HCT116 (cell line): ENCODE data around the gene SEC14L1. TPM values are rescaled to one million over a fixed set of nuclear protein-coding genes. Genes with fewer than 3 reads are reported as not detected.

Source experiments
- ATAC-seq: fragments of 200-7000 bp; cut with Tn5 transposase; 2 replicates; pipeline ENCODE4 v1.9.1; 2020; ENCODE audit warnings: mild to moderate bottlenecking, moderate library complexity
- BruUV-seq: library from RNA; stranded (reverse); fragments of 400-500 nt; replicated peaks from 2 replicates; lab custom pipeline; 2021; lab: Mats Ljungman, UMichigan
- CTCF ChIA-PET: fragments of 300-600 bp; sonication (Branson Sonifier 250); formaldehyde crosslinking; loops from one replicate; lab custom pipeline; 2021; ENCODE audit warnings: antibody characterized with exemption; lab: Charles Lee
- POLR2A ChIA-PET: fragments of 300-600, 350-600 bp; sonication (Branson Sonifier 250); formaldehyde crosslinking; loops from one replicate; lab custom pipeline; 2021; ENCODE audit warnings: antibody characterized with exemption; lab: Charles Lee
- RAD21 ChIA-PET, 2 experiments: fragments of 300-600 bp; sonication (Branson Sonifier 250); formaldehyde crosslinking; loops; one replicate each; lab custom pipeline; 2023; ENCODE audit warnings: low total read pairs in 2 of 2; ENCODE audit not compliant: uncharacterized antibody in 2 of 2, unreplicated experiment in 2 of 2, low non-redundant PET in 1 of 2; lab: Charles Lee
- DNase-seq: peaks from one replicate; pipeline ENCODE4 v3.0.0-alpha.2; 2010; ENCODE audit warnings: low read depth, low spot score
- H2AFZ ChIP-seq: fragments of 200-600 bp; shearing (Covaris generic), sonication (generic); 2 replicates; pipeline ENCODE4 v1.6.1; 2017; ENCODE audit warnings: low read depth, mixed run types, mixed read lengths, antibody characterized with exemption, low read length; ENCODE audit not compliant: poor library complexity, severe bottlenecking
- H3K27ac ChIP-seq: 2 replicates; pipeline ENCODE4 v1.5.1; 2012; ENCODE audit warnings: low read depth, low read length
- H3K27me3 ChIP-seq: fragments of 200-600 bp; sonication (generic); 2 replicates; pipeline ENCODE4 v1.6.1; 2016; ENCODE audit warnings: mixed run types, low read length, mixed read lengths; ENCODE audit not compliant: insufficient read depth
- H3K36me3 ChIP-seq, 2 experiments: fragments of 200-500 bp in 1 of 2; fragments of 200-600 bp in 1 of 2; sonication (Bioruptor generic) in 1 of 2; sonication (generic) in 1 of 2; 2 replicates each; pipeline versions ENCODE4 v1.5.1 to v1.6.1; 2014 to 2016; ENCODE audit warnings: low read length in 2 of 2, inconsistent platforms in 1 of 2, mixed read lengths in 1 of 2, mixed run types in 1 of 2; ENCODE audit not compliant: insufficient read depth in 2 of 2, control insufficient read depth in 1 of 2
- H3K4me1 ChIP-seq, 2 experiments: fragments of 200-600 bp in 1 of 2; sonication (generic) in 1 of 2; 2 replicates each; pipeline versions ENCODE4 v1.5.1 to v1.6.1; 2012 to 2017; ENCODE audit warnings: low read length in 2 of 2, inconsistent platforms in 1 of 2, mild to moderate bottlenecking in 1 of 2, mixed read lengths in 1 of 2, mixed run types in 1 of 2, moderate library complexity in 1 of 2; ENCODE audit not compliant: insufficient read depth in 2 of 2, control insufficient read depth in 1 of 2
- H3K4me2 ChIP-seq: fragments of 200-600 bp; sonication (generic); 2 replicates; pipeline ENCODE4 v1.6.1; 2017; ENCODE audit warnings: mixed run types, low read length, mixed read lengths
- H3K4me3 ChIP-seq, 2 experiments: fragments of 200-600 bp in 1 of 2; sonication (generic) in 1 of 2; replicated peaks in 1 of 2; 2 replicates each; pipeline ENCODE4 v1.5.1; 2011 to 2016; ENCODE audit warnings: low read length in 2 of 2, control low read depth in 1 of 2, low read depth in 1 of 2, mild to moderate bottlenecking in 1 of 2, mixed read lengths in 1 of 2, mixed run types in 1 of 2
- H3K79me2 ChIP-seq: fragments of 200-600 bp; sonication (generic); 2 replicates; pipeline ENCODE4 v1.6.1; 2017; ENCODE audit warnings: mild to moderate bottlenecking, mixed run types, low read length, moderate library complexity, mixed read lengths; ENCODE audit not compliant: insufficient read depth
- H3K9ac ChIP-seq: fragments of 200-600 bp; sonication (generic); 2 replicates; pipeline ENCODE4 v1.6.1; 2016; ENCODE audit warnings: low read length, mixed read lengths
- H3K9me2 ChIP-seq: fragments of 200-600 bp; sonication (generic), shearing (Covaris generic); 2 replicates; pipeline ENCODE4 v1.6.1; 2017; ENCODE audit warnings: mixed run types, mild to moderate bottlenecking, moderate library complexity; ENCODE audit not compliant: insufficient read depth
- H3K9me3 ChIP-seq, 2 experiments: fragments of 200-500 bp in 1 of 2; fragments of 200-600 bp in 1 of 2; sonication (Bioruptor generic) in 1 of 2; sonication (generic) in 1 of 2; 2 replicates each; pipeline ENCODE4 v1.6.1; 2014 to 2017; ENCODE audit warnings: low read length in 2 of 2, mixed read lengths in 2 of 2, inconsistent platforms in 1 of 2, low read depth in 1 of 2, mild to moderate bottlenecking in 1 of 2, mixed run types in 1 of 2, moderate library complexity in 1 of 2; ENCODE audit not compliant: control insufficient read depth in 1 of 2, insufficient read depth in 1 of 2
- H4K20me1 ChIP-seq: fragments of 200-600 bp; sonication (generic), shearing (Covaris generic); 2 replicates; pipeline ENCODE4 v1.6.1; 2017; ENCODE audit warnings: mixed run types, mild to moderate bottlenecking, moderate library complexity; ENCODE audit not compliant: insufficient read depth
- CBX3 ChIP-seq: IDR thresholded peaks from 2 replicates; pipeline ENCODE4 v1.6.1; 2012; ENCODE audit warnings: low read depth
- CEBPB ChIP-seq: IDR thresholded peaks from 2 replicates; pipeline ENCODE4 v1.6.1; 2012; ENCODE audit warnings: low read depth
- EZH2 ChIP-seq: fragments of 200-600 bp; sonication (generic); IDR thresholded peaks from 2 replicates; pipeline ENCODE4 v1.6.1; 2017; ENCODE audit warnings: antibody characterized with exemption, mixed run types
- EZH2phosphoT487 ChIP-seq: fragments of 200-600 bp; IDR thresholded peaks from 2 replicates; pipeline ENCODE4 v1.6.1; 2018; ENCODE audit warnings: antibody characterized with exemption, borderline replicate concordance
- FOSL1 ChIP-seq: IDR thresholded peaks from 2 replicates; pipeline ENCODE4 v1.6.1; 2012; ENCODE audit warnings: low read depth
- JUND ChIP-seq: IDR thresholded peaks from 2 replicates; pipeline ENCODE4 v1.6.1; 2012
- POLR2A ChIP-seq: IDR thresholded peaks from 2 replicates; pipeline ENCODE4 v1.7.0; 2011; ENCODE audit warnings: borderline replicate concordance; ENCODE audit not compliant: insufficient read depth, insufficient read length; ENCODE audit errors: extremely low read depth
- POLR2AphosphoS5 ChIP-seq: IDR thresholded peaks from 2 replicates; pipeline ENCODE4 v1.6.1; 2011; ENCODE audit warnings: mild to moderate bottlenecking, low read depth, low read length, moderate library complexity
- RAD21 ChIP-seq: IDR thresholded peaks from 2 replicates; pipeline ENCODE4 v1.6.1; 2012; ENCODE audit warnings: low read depth, mild to moderate bottlenecking
- SIN3A ChIP-seq: IDR thresholded peaks from 2 replicates; pipeline ENCODE4 v1.6.1; 2012; ENCODE audit warnings: low read depth
- SRF ChIP-seq: IDR thresholded peaks from 2 replicates; pipeline ENCODE4 v1.6.1; 2012; ENCODE audit warnings: low read depth
- TCF7L2 ChIP-seq: IDR thresholded peaks from 2 replicates; pipeline ENCODE4 v1.7.0; 2011; ENCODE audit warnings: borderline replicate concordance, inconsistent platforms; ENCODE audit not compliant: insufficient read depth, insufficient read length; ENCODE audit errors: extremely low read depth
- ZNF274 ChIP-seq: fragments of 200-500 bp; sonication (Bioruptor generic); IDR thresholded peaks from 2 replicates; pipeline ENCODE4 v1.6.1; 2014; ENCODE audit warnings: mild to moderate bottlenecking, low read depth, low read length, inconsistent platforms
- intact Hi-C: fragments of 100-400 bp; cut with micrococcal nuclease; formaldehyde crosslinking; loops from 2 replicates; pipeline ENCODE4 v1.10.0; 2022
- total RNA-seq: library from RNA; stranded (reverse); gene quantifications from one replicate; pipeline ENCODE4 v1.2.1, GENCODE V29; 2021; ENCODE audit not compliant: unreplicated experiment
- TF ChIP-seq, protein P1 (sequence below): IDR thresholded peaks from 2 replicates; pipeline ENCODE4 v1.6.1; 2012
- TF ChIP-seq, protein P2 (sequence below): IDR thresholded peaks from 2 replicates; pipeline ENCODE4 v1.6.1; 2011; ENCODE audit warnings: mild to moderate bottlenecking, low read length, moderate library complexity; ENCODE audit not compliant: insufficient replicate concordance; ENCODE audit errors: extremely low read depth

SEC14L1 gene
- total RNA-seq, 1 experiment from 2014 or later, result 59.7 TPM

DNA sequence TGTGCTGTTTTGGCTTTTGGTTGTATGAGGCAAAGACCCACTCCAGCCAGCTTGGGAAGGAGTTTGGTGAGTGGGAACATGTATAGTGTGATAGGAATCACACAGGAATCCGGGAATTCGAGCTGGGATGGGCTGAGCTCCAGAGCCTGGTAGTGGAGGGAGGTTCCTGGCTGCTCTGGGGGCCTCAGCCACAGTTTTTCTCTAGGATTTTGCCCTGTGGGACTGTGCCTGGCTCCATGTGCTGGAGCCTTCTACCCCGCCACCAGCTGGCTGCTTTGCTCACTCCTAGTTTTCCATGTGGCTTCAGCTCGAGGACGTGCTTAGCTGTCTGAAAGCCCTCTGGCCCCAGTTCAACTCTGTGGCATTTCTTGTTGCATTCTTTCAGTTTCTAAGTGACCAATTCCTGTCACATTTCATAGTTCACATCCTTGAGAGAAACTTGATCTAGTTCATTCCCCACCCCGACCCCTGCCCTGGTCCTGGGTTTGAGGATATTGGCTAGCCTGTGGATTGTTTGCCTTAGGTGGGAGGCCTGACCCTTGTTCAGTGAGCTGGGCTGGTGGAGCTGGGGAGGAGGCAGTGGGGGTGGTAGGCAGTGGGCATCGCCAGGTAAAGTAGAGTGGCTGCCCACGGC lies 5.0 kb downstream of the SEC14L1 start:
- no TSS peak for BruUV-seq
- H3K27ac ChIP-seq, result 0 out of 2 replicates have a peak overlapping the region, but pooled peaks have one; percentile 3
- ChIA-PET CTCF (no interaction called here), RAD21 (no interaction called here), POLR2A (no interaction called here)
- H3K4me3 ChIP-seq, result no peak overlapping the region
- H3K9me2 ChIP-seq, result no peaks in the 10 kb centered on the region
- H3K9me3 ChIP-seq, result no peaks in the 10 kb centered on the region
- ATAC-seq, result no peak
- no peak overlapping the region for H2AFZ ChIP-seq
- peak overlapping the region; percentile 25 for H3K9ac ChIP-seq
- peaks cover 8 to 19% of the 10 kb centered on the region in 2 experiments; a peak in 3 of 4 replicates for H3K36me3 ChIP-seq
- H3K27me3 ChIP-seq, result no peaks in the 10 kb centered on the region
- DNase-seq, result no peak
- H3K4me2 ChIP-seq, result peak overlapping the region; percentile 22
- no peaks in the 10 kb centered on the region for H4K20me1 ChIP-seq
- peaks cover 48% of the 10 kb centered on the region for H3K79me2 ChIP-seq
- peaks cover 11 to 25% of the 10 kb centered on the region in 2 experiments for H3K4me1 ChIP-seq
- TF ChIP-seq JUND (no peak), POLR2AphosphoS5 (no peak), TCF7L2 (no peak), RAD21 (no peak), SIN3A (no peak), EZH2 (no peak), CEBPB (no peak), FOSL1 (no peak), SRF (no peak), POLR2A (no peak), EZH2phosphoT487 (no peak), ZNF274 (no peak), CBX3 (no peak)
- TF ChIP-seq, protein P1, sequence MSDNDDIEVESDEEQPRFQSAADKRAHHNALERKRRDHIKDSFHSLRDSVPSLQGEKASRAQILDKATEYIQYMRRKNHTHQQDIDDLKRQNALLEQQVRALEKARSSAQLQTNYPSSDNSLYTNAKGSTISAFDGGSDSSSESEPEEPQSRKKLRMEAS, result no peak
- TF ChIP-seq, protein P2, sequence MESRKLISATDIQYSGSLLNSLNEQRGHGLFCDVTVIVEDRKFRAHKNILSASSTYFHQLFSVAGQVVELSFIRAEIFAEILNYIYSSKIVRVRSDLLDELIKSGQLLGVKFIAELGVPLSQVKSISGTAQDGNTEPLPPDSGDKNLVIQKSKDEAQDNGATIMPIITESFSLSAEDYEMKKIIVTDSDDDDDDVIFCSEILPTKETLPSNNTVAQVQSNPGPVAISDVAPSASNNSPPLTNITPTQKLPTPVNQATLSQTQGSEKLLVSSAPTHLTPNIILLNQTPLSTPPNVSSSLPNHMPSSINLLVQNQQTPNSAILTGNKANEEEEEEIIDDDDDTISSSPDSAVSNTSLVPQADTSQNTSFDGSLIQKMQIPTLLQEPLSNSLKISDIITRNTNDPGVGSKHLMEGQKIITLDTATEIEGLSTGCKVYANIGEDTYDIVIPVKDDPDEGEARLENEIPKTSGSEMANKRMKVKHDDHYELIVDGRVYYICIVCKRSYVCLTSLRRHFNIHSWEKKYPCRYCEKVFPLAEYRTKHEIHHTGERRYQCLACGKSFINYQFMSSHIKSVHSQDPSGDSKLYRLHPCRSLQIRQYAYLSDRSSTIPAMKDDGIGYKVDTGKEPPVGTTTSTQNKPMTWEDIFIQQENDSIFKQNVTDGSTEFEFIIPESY, result no peak
- intact Hi-C loops, result no loop called here
